Large intestine (tissue), 12 donors: Measurements from ENCODE around the gene TRAPPC2L. TPM values are rescaled to one million over a fixed set of nuclear protein-coding genes. Genes with fewer than 3 reads are reported as not detected.

ENCODE experiments used
- DNase-seq, 2 donors: peaks; one replicate each; pipeline versions ENCODE4 v3.0.0 to v3.0.0-alpha.2; 2013
- H3K27ac ChIP-seq: one replicate; pipeline ENCODE4 v1.5.1; 2013; ENCODE audit warnings: low read length
- H3K27me3 ChIP-seq: 2 replicates; pipeline ENCODE4 v1.6.1; 2013; ENCODE audit warnings: low read length; ENCODE audit not compliant: control insufficient read depth, insufficient read depth
- H3K36me3 ChIP-seq: 2 replicates; pipeline ENCODE4 v1.6.1; 2013; ENCODE audit warnings: low read length; ENCODE audit not compliant: control insufficient read depth, insufficient read depth
- H3K4me1 ChIP-seq: one replicate; pipeline ENCODE4 v1.6.1; 2013; ENCODE audit warnings: low read length; ENCODE audit not compliant: control insufficient read depth, insufficient read depth
- H3K4me3 ChIP-seq: one replicate; pipeline ENCODE4 v1.5.1; 2013; ENCODE audit warnings: low read length
- H3K9me3 ChIP-seq: one replicate; pipeline ENCODE4 v1.6.1; 2013; ENCODE audit warnings: mild to moderate bottlenecking, low read depth, low read length, moderate library complexity; ENCODE audit not compliant: control insufficient read depth
- WGBS: methylation state at CpG from one replicate; pipeline ENCODE4 v1.1.5; 2013; ENCODE audit warnings: low lambda C conversion rate; ENCODE audit not compliant: insufficient coverage; 5-methylcytosine and 5-hydroxymethylcytosine counted together
- long read RNA-seq, 11 donors: transcript quantifications; one replicate each; lab custom pipeline, GENCODE V29; 2026
- polyA plus RNA-seq: library from polyadenylated mRNA; unstranded; fragments of 120-200 nt; gene quantifications from one replicate; pipeline ENCODE4 v1.2.1, GENCODE V29; 2013

Gene TRAPPC2L, protein sequence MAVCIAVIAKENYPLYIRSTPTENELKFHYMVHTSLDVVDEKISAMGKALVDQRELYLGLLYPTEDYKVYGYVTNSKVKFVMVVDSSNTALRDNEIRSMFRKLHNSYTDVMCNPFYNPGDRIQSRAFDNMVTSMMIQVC
- polyA plus RNA-seq, result 96.0 TPM
- long read RNA-seq, donor 1, transcript TRAPPC2L-201 (5 exons, 2,215 nt), result major isoform, 8 of 38 reads
- long read RNA-seq, donor 1, partial matches to known transcripts, result 0 of 38 reads
- long read RNA-seq, donor 1, other reads (novel, unspliced or antisense), result 25 of 38 reads
- long read RNA-seq, donor 2, transcript TRAPPC2L-201 (5 exons, 2,215 nt), result major isoform, 23 of 82 reads
- long read RNA-seq, donor 2, partial matches to known transcripts, result 5 of 82 reads
- long read RNA-seq, donor 2, other reads (novel, unspliced or antisense), result 45 of 82 reads
- long read RNA-seq, donor 3, result 0 reads
- long read RNA-seq, donor 4, partial matches to known transcripts, result 0 of 7 reads
- long read RNA-seq, donor 4, other reads (novel, unspliced or antisense), result 0 of 7 reads
- long read RNA-seq, donor 5, transcript TRAPPC2L-201 (5 exons, 2,215 nt), result major isoform, 12 of 37 reads
- long read RNA-seq, donor 5, partial matches to known transcripts, result 0 of 37 reads
- long read RNA-seq, donor 5, other reads (novel, unspliced or antisense), result 23 of 37 reads
- long read RNA-seq, donor 6, transcript TRAPPC2L-201 (5 exons, 2,215 nt), result major isoform, 19 of 75 reads
- long read RNA-seq, donor 6, partial matches to known transcripts, result 0 of 75 reads
- long read RNA-seq, donor 6, other reads (novel, unspliced or antisense), result 49 of 75 reads
- long read RNA-seq, donor 7, transcript TRAPPC2L-201 (5 exons, 2,215 nt), result major isoform, 10 of 29 reads
- long read RNA-seq, donor 7, partial matches to known transcripts, result 0 of 29 reads
- long read RNA-seq, donor 7, other reads (novel, unspliced or antisense), result 18 of 29 reads
- long read RNA-seq, donor 8, transcript TRAPPC2L-201 (5 exons, 2,215 nt), result major isoform, 24 of 75 reads
- long read RNA-seq, donor 8, partial matches to known transcripts, result 0 of 75 reads
- long read RNA-seq, donor 8, other reads (novel, unspliced or antisense), result 43 of 75 reads
- long read RNA-seq, donor 9, transcript TRAPPC2L-201 (5 exons, 2,215 nt), result major isoform, 28 of 99 reads
- long read RNA-seq, donor 9, partial matches to known transcripts, result 6 of 99 reads
- long read RNA-seq, donor 9, other reads (novel, unspliced or antisense), result 61 of 99 reads
- long read RNA-seq, donor 10, transcript TRAPPC2L-201 (5 exons, 2,215 nt), result major isoform, 14 of 58 reads
- long read RNA-seq, donor 10, partial matches to known transcripts, result 0 of 58 reads
- long read RNA-seq, donor 10, other reads (novel, unspliced or antisense), result 36 of 58 reads
- long read RNA-seq, donor 11, transcript TRAPPC2L-201 (5 exons, 2,215 nt), result major isoform, 12 of 57 reads
- long read RNA-seq, donor 11, partial matches to known transcripts, result 5 of 57 reads
- long read RNA-seq, donor 11, other reads (novel, unspliced or antisense), result 34 of 57 reads

DNA sequence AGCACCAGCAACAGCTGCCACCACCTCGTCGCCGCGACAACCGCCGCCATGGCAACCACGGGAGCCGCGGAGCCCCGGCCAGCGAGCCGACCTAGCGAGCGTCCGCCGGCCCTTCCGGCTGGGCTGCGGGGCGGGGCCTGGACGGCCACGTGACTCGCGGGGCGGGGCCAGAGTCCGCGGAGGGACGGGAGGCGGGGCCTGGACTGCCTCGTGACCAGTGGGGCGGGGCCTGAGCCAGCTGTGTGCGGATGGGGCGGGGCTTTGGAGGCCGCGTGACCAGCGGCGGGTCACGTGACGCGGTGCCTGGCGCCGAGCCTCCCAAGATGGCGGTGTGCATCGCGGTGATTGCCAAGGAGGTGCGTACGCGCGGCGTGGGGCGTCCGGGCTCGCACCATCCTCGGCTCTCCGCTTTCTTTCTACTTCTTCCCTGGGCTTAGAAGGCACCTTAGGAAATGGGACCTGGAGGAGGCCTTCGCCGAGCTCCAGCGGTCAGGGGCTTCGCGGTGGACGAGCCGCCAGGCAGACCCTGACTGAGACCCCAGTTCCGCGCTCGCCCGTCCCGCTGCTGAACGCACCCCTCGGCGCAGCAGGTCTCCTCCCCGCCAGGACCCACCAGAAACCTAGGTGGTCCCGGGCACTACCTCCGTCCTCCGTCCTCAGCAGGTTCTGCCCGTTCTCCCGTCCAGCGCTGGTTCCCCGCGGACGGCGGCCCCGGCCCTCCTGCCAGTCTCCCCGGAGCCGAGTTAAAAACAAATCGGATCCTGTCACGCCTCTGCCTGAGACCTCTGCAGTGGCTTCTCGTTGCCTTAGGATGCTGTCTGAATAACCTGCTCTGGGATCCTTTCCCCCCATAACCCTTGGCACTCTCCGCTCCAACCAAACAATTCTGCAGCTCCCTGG is at the start of gene TRAPPC2L, which contains the start of gene GALNS:
TRAPPC2L (plus strand) TSS at position 300 of the 900 bp plus-strand sequence; CDS start at position 324, 24 bp downstream.
GALNS (minus strand) TSS at position 120 of the 900 bp plus-strand sequence; CDS start at position 50, 70 bp downstream.
- H3K27ac ChIP-seq, result peak within 1 kb of the TSS; percentile 70
- H3K4me3 ChIP-seq, result peak within 1 kb of the TSS; percentile 100
- H3K27me3 ChIP-seq, result no peaks in the 10 kb centered on the region
- H3K4me1 ChIP-seq, result peaks cover 17% of the 10 kb centered on the region
- H3K36me3 ChIP-seq, result peaks cover 44% of the 10 kb centered on the region
- no CpG with 5 or more reads among the region's 87 CpGs for WGBS
- peak; percentile 93 to 96 for DNase-seq
- H3K9me3 ChIP-seq, result no peaks in the 10 kb centered on the region

DNA sequence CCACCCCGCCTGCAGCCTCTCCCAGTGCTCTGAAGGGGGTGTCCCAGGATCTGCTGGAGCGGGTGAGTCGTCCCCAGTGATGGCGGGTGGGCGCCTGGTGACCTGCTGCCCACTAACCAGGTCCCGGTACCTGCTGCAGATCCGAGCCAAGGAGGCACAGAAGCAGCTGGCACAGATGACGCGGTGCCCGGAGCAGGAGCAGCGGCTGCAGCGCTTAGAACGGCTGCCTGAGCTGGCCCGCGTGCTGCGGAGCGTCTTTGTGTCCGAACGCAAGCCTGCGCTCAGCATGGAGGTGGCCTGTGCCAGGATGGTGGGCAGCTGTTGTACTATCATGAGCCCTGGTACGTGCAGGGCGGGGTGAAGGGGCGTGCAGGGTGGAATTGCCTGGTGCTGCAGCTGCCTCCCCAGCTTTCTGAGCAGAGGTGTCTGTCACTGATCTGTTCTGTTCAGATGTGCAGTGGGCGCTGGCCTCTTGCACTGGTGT is 49.7 kb upstream of the TRAPPC2L start:
- peaks cover 28% of the 10 kb centered on the region for H3K4me1 ChIP-seq
- H3K9me3 ChIP-seq, result peaks cover 5% of the 10 kb centered on the region
- no CpG with 5 or more reads among the region's 24 CpGs for WGBS
- no peaks in the 10 kb centered on the region for H3K27me3 ChIP-seq
- no peak overlapping the region for H3K27ac ChIP-seq
- peaks cover 45% of the 10 kb centered on the region for H3K36me3 ChIP-seq
- H3K4me3 ChIP-seq, result no peak overlapping the region
- DNase-seq, result no peak

DNA sequence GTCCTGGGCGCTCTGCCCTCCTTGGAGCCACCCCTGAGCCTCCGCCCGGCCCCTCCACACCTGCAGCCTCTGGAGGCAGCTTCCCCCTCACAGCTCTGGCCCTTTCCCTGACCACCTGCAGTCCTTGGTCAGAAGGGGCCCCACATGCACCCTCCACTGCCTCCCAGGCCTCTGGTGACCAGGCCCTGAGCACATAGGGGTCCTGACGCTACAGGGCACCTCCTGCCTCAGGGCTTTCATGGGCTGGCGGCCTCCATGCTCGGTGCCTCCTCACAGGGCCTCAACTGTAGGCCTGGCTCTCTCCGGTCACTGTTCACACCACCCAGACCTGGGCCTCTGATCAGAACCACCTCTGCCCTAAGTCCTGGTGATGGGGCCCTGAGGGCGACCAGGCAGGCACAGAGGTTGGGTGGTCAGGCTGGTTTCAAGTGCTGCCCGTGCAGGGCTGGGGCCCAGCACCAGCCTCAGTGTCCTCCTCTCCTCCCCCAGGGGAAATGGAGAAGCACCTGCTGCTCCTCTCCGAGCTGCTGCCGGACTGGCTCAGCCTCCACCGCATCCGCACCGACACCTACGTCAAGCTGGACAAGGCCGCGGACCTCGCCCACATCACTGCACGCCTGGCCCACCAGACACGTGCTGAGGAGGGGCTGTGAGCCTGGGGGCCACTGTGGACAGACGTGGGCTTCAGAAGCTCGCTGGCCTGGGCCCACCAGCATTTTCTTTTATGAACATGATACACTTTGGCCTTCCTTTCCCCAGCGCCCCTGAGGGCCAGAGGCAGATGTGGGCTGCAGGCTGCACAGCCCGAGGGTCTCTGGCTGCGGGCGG is 49.1 kb upstream of the TRAPPC2L start:
- no peak overlapping the region for H3K27ac ChIP-seq
- peaks cover 5% of the 10 kb centered on the region for H3K9me3 ChIP-seq
- H3K4me1 ChIP-seq, result peaks cover 34% of the 10 kb centered on the region
- WGBS, result no CpG with 5 or more reads among the region's 26 CpGs
- DNase-seq, result no peak
- H3K4me3 ChIP-seq, result no peak overlapping the region
- peaks cover 45% of the 10 kb centered on the region for H3K36me3 ChIP-seq
- no peaks in the 10 kb centered on the region for H3K27me3 ChIP-seq

DNA sequence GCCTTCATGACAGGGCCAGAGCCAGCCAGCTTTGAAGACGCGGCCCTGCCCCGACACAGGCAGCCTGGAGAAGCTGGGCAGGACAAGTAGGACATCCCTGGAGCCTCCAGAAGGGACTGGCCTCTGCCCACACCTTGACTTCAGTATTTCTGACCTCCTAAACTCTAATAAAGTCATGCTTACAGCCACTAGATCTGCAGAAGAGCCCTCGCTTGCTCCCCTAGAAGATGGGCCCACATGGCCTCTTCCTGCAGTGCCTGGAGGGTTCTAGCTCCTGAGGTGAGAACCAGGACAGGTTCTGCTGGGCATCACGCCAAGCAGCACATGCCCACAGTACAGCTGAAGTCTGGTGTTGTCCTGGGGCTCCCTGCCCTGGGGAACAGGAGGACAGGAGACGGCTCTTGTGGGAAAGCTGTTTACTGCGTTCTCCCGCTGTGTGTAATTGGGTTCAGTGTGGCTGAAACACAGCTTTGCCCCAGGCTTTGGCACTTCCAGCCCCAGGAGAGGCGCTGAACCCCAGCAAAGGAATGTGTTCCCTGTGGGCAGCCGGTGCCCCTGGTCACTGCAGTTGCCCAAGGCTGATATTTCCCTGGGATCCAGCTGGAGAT is 47.8 kb upstream of the TRAPPC2L start:
- WGBS, result no CpG with 5 or more reads among the region's 10 CpGs
- Histone ChIP-seq H3K27ac (no peak overlapping the region), H3K9me3 (peaks cover 7% of the 10 kb centered on the region), H3K27me3 (no peaks in the 10 kb centered on the region), H3K4me3 (no peak overlapping the region), H3K4me1 (peaks cover 44% of the 10 kb centered on the region), H3K36me3 (peaks cover 45% of the 10 kb centered on the region)
- no peak for DNase-seq

DNA sequence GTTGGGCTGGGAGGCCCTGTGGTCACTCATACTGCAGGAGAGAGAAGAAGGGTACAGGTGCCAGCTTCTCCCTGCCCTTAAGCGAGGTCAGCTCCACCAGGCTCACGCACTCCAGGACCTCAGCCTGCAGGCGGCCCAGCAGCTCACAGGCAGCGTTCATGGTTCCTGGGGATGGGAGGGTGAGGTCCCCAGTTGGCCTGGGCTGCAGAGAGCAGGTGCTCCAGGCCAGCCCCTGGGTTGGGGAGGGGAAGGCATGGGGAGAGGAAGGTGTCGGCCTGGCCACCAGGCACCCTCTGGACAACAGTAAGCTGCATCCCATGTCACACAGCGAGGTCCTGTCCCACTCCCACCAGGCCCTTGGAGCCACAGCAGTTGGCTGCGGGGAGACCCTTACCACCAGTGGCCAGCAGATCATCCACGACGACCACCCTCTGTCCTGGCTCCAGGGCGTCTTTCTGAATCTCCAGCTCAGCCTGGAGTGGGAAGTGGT is 47.2 kb upstream of the TRAPPC2L start:
- H3K36me3 ChIP-seq, result peaks cover 45% of the 10 kb centered on the region
- peaks cover 38% of the 10 kb centered on the region for H3K4me1 ChIP-seq
- no peak overlapping the region for H3K4me3 ChIP-seq
- H3K9me3 ChIP-seq, result peaks cover 4% of the 10 kb centered on the region
- no peaks in the 10 kb centered on the region for H3K27me3 ChIP-seq
- no peak for DNase-seq
- H3K27ac ChIP-seq, result no peak overlapping the region
- WGBS, result no CpG with 5 or more reads among the region's 10 CpGs

DNA sequence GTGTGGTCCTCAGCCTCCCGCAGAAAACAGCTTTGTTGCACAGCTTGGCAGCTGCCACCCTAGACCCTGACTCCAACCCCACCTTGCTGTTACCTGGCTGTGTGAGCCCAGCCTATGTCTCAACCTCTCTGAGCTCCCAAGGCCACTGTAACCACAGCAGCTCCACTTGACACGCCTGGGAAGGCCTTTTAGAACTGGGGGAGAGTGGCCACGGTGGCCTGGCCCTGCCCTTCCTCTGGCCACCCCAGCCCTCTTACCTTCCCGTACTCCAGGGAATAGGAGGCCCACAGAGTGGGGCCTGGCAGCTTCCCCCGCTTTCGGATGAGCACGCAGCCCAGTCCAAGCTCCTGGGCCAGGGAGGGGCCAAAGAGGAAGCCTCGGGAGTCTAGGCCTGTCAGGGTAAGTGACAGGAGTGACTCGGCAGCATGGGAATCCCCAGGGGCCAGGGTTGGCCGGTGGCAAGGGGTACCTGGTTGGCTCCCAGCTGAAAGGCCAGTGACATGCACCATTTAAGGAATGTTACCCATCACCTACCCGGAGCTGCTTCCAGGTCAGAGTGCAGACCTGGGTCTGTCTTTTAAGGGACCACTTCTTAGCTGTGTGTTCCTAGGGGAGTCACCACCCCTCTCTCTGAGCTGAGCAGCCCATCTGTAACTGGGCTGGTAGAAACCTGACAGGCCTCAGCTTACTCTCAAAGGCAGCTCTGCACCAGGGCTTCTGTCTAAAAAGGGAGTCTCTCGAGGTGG is 46.6 kb upstream of the TRAPPC2L start:
- DNase-seq, result no peak
- Histone ChIP-seq H3K4me1 (peaks cover 32% of the 10 kb centered on the region), H3K4me3 (peak overlapping the region; percentile 76), H3K27me3 (no peaks in the 10 kb centered on the region), H3K36me3 (peaks cover 41% of the 10 kb centered on the region), H3K9me3 (peaks cover 2% of the 10 kb centered on the region), H3K27ac (peak overlapping the region; percentile 95)
- WGBS, result no CpG with 5 or more reads among the region's 12 CpGs

DNA sequence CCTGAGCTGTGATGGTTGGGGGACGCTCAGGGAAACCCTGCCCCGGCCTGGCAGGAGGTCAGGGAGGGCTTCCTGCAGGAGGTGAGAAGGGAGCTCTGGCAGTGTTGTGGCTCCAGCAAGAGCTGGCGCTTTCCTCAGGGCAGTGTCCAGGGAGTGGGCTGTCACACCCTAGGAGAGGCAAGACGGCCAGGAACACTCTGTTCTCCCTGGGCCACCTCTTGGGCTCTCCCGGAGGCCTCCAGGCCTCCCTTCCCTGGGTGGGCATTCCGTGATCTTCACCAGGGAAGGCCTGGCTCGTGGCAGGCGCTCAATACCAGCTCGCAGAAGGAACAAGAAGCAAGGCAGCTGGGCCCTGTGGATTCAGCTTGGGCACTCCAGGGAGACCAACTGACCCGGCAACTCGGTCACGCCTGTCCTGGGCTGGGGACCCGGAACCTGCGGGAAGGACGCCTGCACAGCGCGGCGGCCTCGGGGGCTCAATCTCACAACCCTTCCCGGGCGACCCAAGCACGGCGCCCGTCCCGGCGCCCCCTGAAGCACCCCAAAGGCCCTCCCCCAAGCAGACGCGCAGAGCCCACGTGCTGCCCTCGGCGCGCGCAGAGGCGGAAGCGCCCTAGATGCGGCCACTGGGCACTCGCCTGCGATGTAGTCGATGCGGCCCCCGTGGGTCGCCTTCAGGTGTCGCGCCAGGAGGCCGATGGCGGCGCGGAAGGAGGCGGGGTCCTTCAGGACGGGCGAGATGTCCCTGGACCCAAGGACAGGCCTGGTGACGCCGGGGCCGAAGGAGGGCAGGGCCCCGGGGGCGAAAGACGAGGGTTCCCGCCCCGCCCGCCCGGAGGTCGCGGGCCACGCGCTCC is 45.8 kb upstream of the TRAPPC2L start:
- Histone ChIP-seq H3K4me1 (peaks cover 32% of the 10 kb centered on the region), H3K27ac (peak overlapping the region; percentile 95), H3K9me3 (peaks cover 2% of the 10 kb centered on the region), H3K4me3 (peak overlapping the region; percentile 76), H3K36me3 (peaks cover 34% of the 10 kb centered on the region), H3K27me3 (no peaks in the 10 kb centered on the region)
- WGBS, result no CpG with 5 or more reads among the region's 65 CpGs
- peak; percentile 86 to 92 for DNase-seq
